Activated T-cell treated with anti-CD3 and anti-CD28 coated beads for 24 hours (primary cell): ENCODE data around the gene VPS13A.

ENCODE experiments used
- DNase-seq: peaks from one replicate; pipeline ENCODE4 v3.0.0-alpha.2; 2020; ENCODE audit warnings: low read depth

VPS13A gene

GRCh38 chr9:77177143-77177893 is at the start of gene VPS13A:
VPS13A (plus strand) TSS chr9:77177534; CDS start chr9:77177705, 171 bp downstream.
- peak; percentile 94 for DNase-seq

- no peak for DNase-seq
Observed at GRCh38 chr9:77128125-77128789, 49.1 kb upstream of the VPS13A start.

- no peak for DNase-seq
Observed at GRCh38 chr9:77131399-77131798, 45.9 kb upstream of the VPS13A start.

- no peak for DNase-seq
Observed at GRCh38 chr9:77133011-77133410, 44.3 kb upstream of the VPS13A start.

- no peak for DNase-seq
Observed at GRCh38 chr9:77142366-77142765, 35.0 kb upstream of the VPS13A start.

GRCh38 chr9:77149879-77150278 is 27.5 kb upstream of the VPS13A start:
- DNase-seq, result no peak

- DNase-seq, result no peak
Observed at GRCh38 chr9:77152289-77152688, 25.0 kb upstream of the VPS13A start.

GRCh38 chr9:77156646-77157371 is 20.5 kb upstream of the VPS13A start:
- no peak for DNase-seq

GRCh38 chr9:77158772-77159513 is 18.4 kb upstream of the VPS13A start:
- no peak for DNase-seq

GRCh38 chr9:77161191-77161590 is 16.1 kb upstream of the VPS13A start:
- no peak for DNase-seq

GRCh38 chr9:77161966-77162365 is 15.4 kb upstream of the VPS13A start:
- no peak for DNase-seq

GRCh38 chr9:77162366-77162765 is 15.0 kb upstream of the VPS13A start:
- no peak for DNase-seq

- no peak for DNase-seq
Observed at GRCh38 chr9:77163884-77164283, 13.4 kb upstream of the VPS13A start.

GRCh38 chr9:77166193-77166592 is 11.1 kb upstream of the VPS13A start:
- no peak for DNase-seq

- no peak for DNase-seq
Observed at GRCh38 chr9:77170991-77171699, 6.2 kb upstream of the VPS13A start.

GRCh38 chr9:77175151-77175550 is 2.2 kb upstream of the VPS13A start:
- DNase-seq, result no peak

GRCh38 chr9:77176106-77176505 is 1.2 kb upstream of the VPS13A start:
- DNase-seq, result no peak

GRCh38 chr9:77176686-77177142 is 620 bp upstream of the VPS13A start:
- DNase-seq, result no peak

- DNase-seq, result peak; percentile 37
Observed at GRCh38 chr9:77177894-77178794, 810 bp downstream of the VPS13A start.

GRCh38 chr9:77180056-77180455 is 2.7 kb downstream of the VPS13A start:
- no peak for DNase-seq
